CD14-positive monocyte (primary cell): ENCODE results near the gene TPPP2. TPM values are rescaled to one million over a fixed set of nuclear protein-coding genes. Genes with fewer than 3 reads are reported as not detected.
"Not testable (repeated sequence)": the region's sequence is repeated elsewhere in the genome, so short reads cannot be mapped to it uniquely, and the experiment has no call there.

ENCODE experiments used
- DNase-seq, 3 donors: peaks; one replicate each; pipeline ENCODE4 v3.0.0-alpha.2; 2011 to 2022
- H2AFZ ChIP-seq: 2 replicates; pipeline ENCODE4 v1.6.0; 2012; ENCODE audit warnings: mild to moderate bottlenecking, low read depth, low read length, inconsistent platforms; ENCODE audit not compliant: insufficient read depth, poor library complexity, severe bottlenecking
- H3K27ac ChIP-seq, 2 donors: 1 replicate in 1 of 2; 2 replicates in 1 of 2; pipeline ENCODE4 v1.5.1; 2012 to 2013; ENCODE audit warnings: low read length in 2 of 2, control low read depth in 1 of 2, inconsistent platforms in 1 of 2, low read depth in 1 of 2, mild to moderate bottlenecking in 1 of 2
- H3K27me3 ChIP-seq, 2 donors: one replicate each; pipeline versions ENCODE4 v1.6.0 to v1.6.1; 2011 to 2013; ENCODE audit warnings: low read length in 2 of 2; ENCODE audit not compliant: control insufficient read depth in 2 of 2, insufficient read depth in 2 of 2
- H3K36me3 ChIP-seq, 2 donors: replicated peaks in 1 of 2; 1 replicate in 1 of 2; 2 replicates in 1 of 2; pipeline versions ENCODE4 v1.5.1 to v1.6.1; 2012 to 2013; ENCODE audit warnings: low read length in 2 of 2, control low read depth in 1 of 2, inconsistent platforms in 1 of 2, mild to moderate bottlenecking in 1 of 2; ENCODE audit not compliant: insufficient read depth in 2 of 2, control insufficient read depth in 1 of 2
- H3K4me1 ChIP-seq, 2 donors: 1 replicate in 1 of 2; 2 replicates in 1 of 2; pipeline versions ENCODE4 v1.5.1 to v1.6.1; 2012 to 2013; ENCODE audit warnings: low read length in 2 of 2, control low read depth in 1 of 2, inconsistent platforms in 1 of 2, mild to moderate bottlenecking in 1 of 2, moderate library complexity in 1 of 2; ENCODE audit not compliant: insufficient read depth in 2 of 2, control insufficient read depth in 1 of 2
- H3K4me2 ChIP-seq: replicated peaks from 2 replicates; pipeline ENCODE3; 2012; ENCODE audit warnings: low read length, moderate library complexity, mild to moderate bottlenecking; ENCODE audit not compliant: poor library complexity, severe bottlenecking; ENCODE audit errors: extremely low read depth
- H3K4me3 ChIP-seq, 3 experiments: fragments of 200-600 bp in 1 of 3; sonication (generic) in 1 of 3; replicated peaks in 1 of 3; 1 replicate in 2 of 3; 2 replicates in 1 of 3; pipeline ENCODE4 v1.5.1; 2011 to 2013; ENCODE audit warnings: low read length in 3 of 3, mild to moderate bottlenecking in 3 of 3, control low read depth in 2 of 3, low read depth in 2 of 3, inconsistent platforms in 1 of 3, moderate library complexity in 1 of 3
- H3K79me2 ChIP-seq: 2 replicates; pipeline ENCODE4 v1.6.0; 2012; ENCODE audit warnings: mild to moderate bottlenecking, control low read depth, inconsistent platforms, low read length, moderate library complexity; ENCODE audit not compliant: insufficient read depth
- H3K9ac ChIP-seq: 2 replicates; pipeline ENCODE4 v1.6.0; 2017; ENCODE audit warnings: low read length, mild to moderate bottlenecking; ENCODE audit not compliant: insufficient read depth, poor library complexity, severe bottlenecking
- H3K9me3 ChIP-seq, 2 donors: replicated peaks in 1 of 2; 1 replicate in 1 of 2; 2 replicates in 1 of 2; pipeline versions ENCODE4 v1.5.1 to v1.6.1; 2012 to 2013; ENCODE audit warnings: low read length in 2 of 2, control low read depth in 1 of 2; ENCODE audit not compliant: control insufficient read depth in 1 of 2, insufficient read depth in 1 of 2
- H4K20me1 ChIP-seq: 2 replicates; pipeline ENCODE4 v1.6.0; 2012; ENCODE audit warnings: mild to moderate bottlenecking, low read length, control low read depth, moderate library complexity; ENCODE audit not compliant: insufficient read depth
- H3K27ac Mint-ChIP-seq, 7 donors: one replicate each; pipeline ENCODE4 v1.8.0; 2020; ENCODE audit warnings: mild to moderate bottlenecking in 7 of 7, mixed read lengths in 7 of 7, moderate library complexity in 6 of 7, inconsistent platforms in 2 of 7
- H3K27me3 Mint-ChIP-seq, 3 donors: one replicate each; pipeline ENCODE4 v1.8.0; 2021 to 2022; ENCODE audit warnings: low read depth in 3 of 3, mild to moderate bottlenecking in 3 of 3, mixed read lengths in 3 of 3, moderate library complexity in 3 of 3, inconsistent platforms in 1 of 3
- H3K36me3 Mint-ChIP-seq, 2 donors: one replicate each; pipeline ENCODE4 v1.8.0; 2020; ENCODE audit warnings: mixed read lengths in 2 of 2, inconsistent platforms in 1 of 2, mild to moderate bottlenecking in 1 of 2
- H3K4me1 Mint-ChIP-seq: one replicate; pipeline ENCODE4 v1.8.0; 2020; ENCODE audit warnings: mild to moderate bottlenecking, mixed read lengths
- H3K4me3 Mint-ChIP-seq, 2 donors: one replicate each; pipeline ENCODE4 v1.8.0; 2020; ENCODE audit warnings: mild to moderate bottlenecking in 2 of 2, mixed read lengths in 2 of 2, moderate library complexity in 1 of 2
- H3K9me3 Mint-ChIP-seq, 7 donors: one replicate each; pipeline ENCODE4 v1.8.0; 2020 to 2022; ENCODE audit warnings: mixed read lengths in 7 of 7, mild to moderate bottlenecking in 6 of 7, moderate library complexity in 6 of 7, inconsistent platforms in 2 of 7
- CTCF ChIP-seq: fragments of 200-600 bp; IDR thresholded peaks from one replicate; pipeline ENCODE4 v1.8.0; 2022; ENCODE audit warnings: antibody characterized with exemption, mild to moderate bottlenecking
- WGBS: methylation state at CpG from one replicate; pipeline ENCODE4 v1.1.5; 2013; ENCODE audit warnings: missing lambda C conversion rate; ENCODE audit not compliant: insufficient coverage; 5-methylcytosine and 5-hydroxymethylcytosine counted together
- intact Hi-C, 2 donors: fragments of 100-400 bp; cut with micrococcal nuclease; formaldehyde crosslinking; loops; one replicate each; pipeline versions ENCODE4 v1.15.0 to v1.15.1; 2023
- polyA plus RNA-seq, 3 donors: library from polyadenylated mRNA; depleted of rRNA in 1 of 3; unstranded in 2 of 3; stranded (reverse) in 1 of 3; fragments of 300-500 nt in 2 of 3; fragments of >200 nt in 1 of 3; fragmentation: Illumina TruSeq in 2 of 3; gene quantifications; 1 replicate in 2 of 3; 2 replicates in 1 of 3; pipeline ENCODE4 v1.2.3, GENCODE V29; 2012 to 2021

Gene TPPP2
- polyA plus RNA-seq, 3 donors, result not detected

GRCh38 chr14:21001218-21001617 lies 28.8 kb upstream of the TPPP2 start:
- Mint-ChIP-seq H3K4me3 (no peak overlapping the region), H3K9me3 (peaks cover 0 to 1% (median 0%) of the 10 kb centered on the region in 7 donors), H3K36me3 (peaks cover 12 to 15% of the 10 kb centered on the region in 2 donors), H3K4me1 (no peaks in the 10 kb centered on the region), H3K27me3 (peaks cover 0 to 4% (median 0%) of the 10 kb centered on the region in 3 donors), H3K27ac (no peak overlapping the region)
- Histone ChIP-seq H3K9ac (no peak overlapping the region), H3K36me3 (peaks cover 12 to 14% of the 10 kb centered on the region in 2 donors), H3K4me2 (no peak overlapping the region), H3K79me2 (no peaks in the 10 kb centered on the region), H3K27me3 (no peaks in the 10 kb centered on the region), H3K4me3 (no peak overlapping the region), H3K27ac (no peak overlapping the region), H3K9me3 (no peaks in the 10 kb centered on the region), H3K4me1 (no peaks in the 10 kb centered on the region), H2AFZ (no peak overlapping the region), H4K20me1 (no peaks in the 10 kb centered on the region)
- no peak for DNase-seq
- 74% methylated on average over 3 of the region's 7 CpGs for WGBS
- intact Hi-C loops, result no loop called here
- no peak for TF ChIP-seq CTCF

GRCh38 chr14:21003788-21004346 lies 26.1 kb upstream of the TPPP2 start:
- Histone ChIP-seq H3K36me3 (no peaks in the 10 kb centered on the region), H3K27me3 (no peaks in the 10 kb centered on the region), H3K4me1 (no peaks in the 10 kb centered on the region), H3K4me3 (no peak overlapping the region), H2AFZ (no peak overlapping the region), H3K9me3 (no peaks in the 10 kb centered on the region), H4K20me1 (no peaks in the 10 kb centered on the region), H3K9ac (no peak overlapping the region), H3K79me2 (no peaks in the 10 kb centered on the region), H3K27ac (no peak overlapping the region), H3K4me2 (no peak overlapping the region)
- no peak for DNase-seq
- Mint-ChIP-seq H3K4me3 (no peak overlapping the region), H3K4me1 (no peaks in the 10 kb centered on the region), H3K27me3 (peaks cover 0 to 3% (median 0%) of the 10 kb centered on the region in 3 donors), H3K27ac (no peak overlapping the region), H3K36me3 (no peaks in the 10 kb centered on the region), H3K9me3 (peaks cover 0 to 1% (median 0%) of the 10 kb centered on the region in 7 donors)
- WGBS, result 100% methylated on average over 7 of the region's 14 CpGs
- intact Hi-C loops, result no loop called here
- no peak for TF ChIP-seq CTCF

GRCh38 chr14:21009721-21010120 lies 20.3 kb upstream of the TPPP2 start:
- not testable (repeated sequence) for H3K9me3 Mint-ChIP-seq, H3K4me1 Mint-ChIP-seq, H3K9ac ChIP-seq, H3K27ac Mint-ChIP-seq, H3K27ac ChIP-seq, H3K4me3 ChIP-seq, H3K27me3 ChIP-seq, H3K4me3 Mint-ChIP-seq, H3K36me3 ChIP-seq, H3K9me3 ChIP-seq, H3K4me2 ChIP-seq, H4K20me1 ChIP-seq, H3K36me3 Mint-ChIP-seq, H3K4me1 ChIP-seq, H3K79me2 ChIP-seq, H2AFZ ChIP-seq, DNase-seq
- intact Hi-C loops, result loop anchor here in 1 of 2 donors (5.0 to 10.0 kb wide), 3 partner anchors 55 to 98 kb away; no protein-coding TSS in a partner anchor
- peaks cover 11 to 16% (median 15%) of the 10 kb centered on the region in 3 donors for H3K27me3 Mint-ChIP-seq
- WGBS, result no CpG with 5 or more reads among the region's 3 CpGs
